Measurements from ENCODE around the gene SPSB4. TPM values are rescaled to one million over a fixed set of nuclear protein-coding genes. Genes with fewer than 3 reads are reported as not detected.

Gene SPSB4
- total and polyA plus RNA-seq, 4 donors: 0.19 to 1.9 (median 0.87) TPM

DNA sequence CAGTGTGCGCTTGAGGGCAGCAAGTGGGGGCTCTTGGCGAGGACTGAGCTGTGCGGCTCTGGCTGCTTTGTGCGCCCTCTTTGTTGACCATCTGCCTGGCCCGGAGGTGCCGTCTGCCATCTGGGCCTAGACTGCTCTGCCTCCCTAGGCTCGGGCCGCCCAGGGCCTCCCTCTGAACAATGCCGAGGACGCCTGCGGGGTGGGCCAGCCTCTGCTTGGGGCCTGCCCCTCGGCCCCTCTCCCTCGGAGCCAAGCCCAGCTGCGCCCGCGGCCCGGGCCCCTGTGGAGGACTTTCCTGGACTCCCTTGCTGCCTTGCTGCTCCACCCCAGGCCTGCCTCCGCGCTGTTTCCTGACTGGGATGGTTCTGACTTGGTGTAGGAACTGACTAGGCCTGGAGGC lies 31.9 kb upstream of the SPSB4 start:
- 96% methylated on average over 19 of the region's 19 CpGs for WGBS
- no peaks in the 10 kb centered on the region for H3K36me3 ChIP-seq (ENCODE audit: control insufficient read depth in 4 of 4, insufficient read depth in 3 of 4, low read depth in 1 of 4, low read length in 3 of 4)
- H3K9me3 ChIP-seq (ENCODE audit: control insufficient read depth in 4 of 4, low read length in 3 of 4): no peaks in the 10 kb centered on the region
- no peak overlapping the region for H3K4me3 ChIP-seq (ENCODE audit: low read depth in 1 of 3, low read length in 3 of 3)
- DNase-seq (ENCODE audit: low spot score): no peak
- no peak overlapping the region for H3K27ac ChIP-seq (ENCODE audit: low read depth in 1 of 2, low read length in 2 of 2)
- no peak overlapping the region for H3K9ac ChIP-seq (ENCODE audit: low read depth in 1 of 2, low read length in 2 of 2)
- H3K27me3 ChIP-seq (ENCODE audit: control insufficient read depth in 4 of 4, insufficient read depth in 4 of 4, low read length in 3 of 4): no peaks in the 10 kb centered on the region
- H3K4me1 ChIP-seq (ENCODE audit: control insufficient read depth in 4 of 4, insufficient read depth in 4 of 4, low read length in 3 of 4): no peaks in the 10 kb centered on the region
- TF ChIP-seq HNF4G (IDR thresholded peaks at IDR 0.05) (no peak), FOXA1 (IDR thresholded peaks at IDR 0.05) (no peak), RAD21 (IDR thresholded peaks at IDR 0.05) (no peak), TAF1 (conservative IDR thresholded peaks at IDR 0.05) (no peak), FOXA2 (IDR thresholded peaks at IDR 0.05) (no peak), JUND (IDR thresholded peaks at IDR 0.05) (no peak), GABPA (IDR thresholded peaks at IDR 0.05 in 1 of 2, conservative IDR thresholded peaks at IDR 0.05 in 1 of 2) (no peak), CTCF (IDR thresholded peaks at IDR 0.05; ENCODE audit: low read depth, low read length, missing input control) (no peak), RXRA (IDR thresholded peaks at IDR 0.05) (no peak), HNF4A (conservative IDR thresholded peaks at IDR 0.05) (no peak), NR2F2 (IDR thresholded peaks at IDR 0.05) (no peak), SP1 (IDR thresholded peaks at IDR 0.05) (no peak), YY1 (IDR thresholded peaks at IDR 0.05) (no peak)
- TF ChIP-seq, protein P1, sequence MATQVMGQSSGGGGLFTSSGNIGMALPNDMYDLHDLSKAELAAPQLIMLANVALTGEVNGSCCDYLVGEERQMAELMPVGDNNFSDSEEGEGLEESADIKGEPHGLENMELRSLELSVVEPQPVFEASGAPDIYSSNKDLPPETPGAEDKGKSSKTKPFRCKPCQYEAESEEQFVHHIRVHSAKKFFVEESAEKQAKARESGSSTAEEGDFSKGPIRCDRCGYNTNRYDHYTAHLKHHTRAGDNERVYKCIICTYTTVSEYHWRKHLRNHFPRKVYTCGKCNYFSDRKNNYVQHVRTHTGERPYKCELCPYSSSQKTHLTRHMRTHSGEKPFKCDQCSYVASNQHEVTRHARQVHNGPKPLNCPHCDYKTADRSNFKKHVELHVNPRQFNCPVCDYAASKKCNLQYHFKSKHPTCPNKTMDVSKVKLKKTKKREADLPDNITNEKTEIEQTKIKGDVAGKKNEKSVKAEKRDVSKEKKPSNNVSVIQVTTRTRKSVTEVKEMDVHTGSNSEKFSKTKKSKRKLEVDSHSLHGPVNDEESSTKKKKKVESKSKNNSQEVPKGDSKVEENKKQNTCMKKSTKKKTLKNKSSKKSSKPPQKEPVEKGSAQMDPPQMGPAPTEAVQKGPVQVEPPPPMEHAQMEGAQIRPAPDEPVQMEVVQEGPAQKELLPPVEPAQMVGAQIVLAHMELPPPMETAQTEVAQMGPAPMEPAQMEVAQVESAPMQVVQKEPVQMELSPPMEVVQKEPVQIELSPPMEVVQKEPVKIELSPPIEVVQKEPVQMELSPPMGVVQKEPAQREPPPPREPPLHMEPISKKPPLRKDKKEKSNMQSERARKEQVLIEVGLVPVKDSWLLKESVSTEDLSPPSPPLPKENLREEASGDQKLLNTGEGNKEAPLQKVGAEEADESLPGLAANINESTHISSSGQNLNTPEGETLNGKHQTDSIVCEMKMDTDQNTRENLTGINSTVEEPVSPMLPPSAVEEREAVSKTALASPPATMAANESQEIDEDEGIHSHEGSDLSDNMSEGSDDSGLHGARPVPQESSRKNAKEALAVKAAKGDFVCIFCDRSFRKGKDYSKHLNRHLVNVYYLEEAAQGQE (IDR thresholded peaks at IDR 0.05): no peak
- TF ChIP-seq, protein P2, sequence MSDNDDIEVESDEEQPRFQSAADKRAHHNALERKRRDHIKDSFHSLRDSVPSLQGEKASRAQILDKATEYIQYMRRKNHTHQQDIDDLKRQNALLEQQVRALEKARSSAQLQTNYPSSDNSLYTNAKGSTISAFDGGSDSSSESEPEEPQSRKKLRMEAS (IDR thresholded peaks at IDR 0.05): no peak
- TF ChIP-seq, protein P3, sequence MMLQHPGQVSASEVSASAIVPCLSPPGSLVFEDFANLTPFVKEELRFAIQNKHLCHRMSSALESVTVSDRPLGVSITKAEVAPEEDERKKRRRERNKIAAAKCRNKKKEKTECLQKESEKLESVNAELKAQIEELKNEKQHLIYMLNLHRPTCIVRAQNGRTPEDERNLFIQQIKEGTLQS (IDR thresholded peaks at IDR 0.05): no peak
- TF ChIP-seq, protein P4, sequence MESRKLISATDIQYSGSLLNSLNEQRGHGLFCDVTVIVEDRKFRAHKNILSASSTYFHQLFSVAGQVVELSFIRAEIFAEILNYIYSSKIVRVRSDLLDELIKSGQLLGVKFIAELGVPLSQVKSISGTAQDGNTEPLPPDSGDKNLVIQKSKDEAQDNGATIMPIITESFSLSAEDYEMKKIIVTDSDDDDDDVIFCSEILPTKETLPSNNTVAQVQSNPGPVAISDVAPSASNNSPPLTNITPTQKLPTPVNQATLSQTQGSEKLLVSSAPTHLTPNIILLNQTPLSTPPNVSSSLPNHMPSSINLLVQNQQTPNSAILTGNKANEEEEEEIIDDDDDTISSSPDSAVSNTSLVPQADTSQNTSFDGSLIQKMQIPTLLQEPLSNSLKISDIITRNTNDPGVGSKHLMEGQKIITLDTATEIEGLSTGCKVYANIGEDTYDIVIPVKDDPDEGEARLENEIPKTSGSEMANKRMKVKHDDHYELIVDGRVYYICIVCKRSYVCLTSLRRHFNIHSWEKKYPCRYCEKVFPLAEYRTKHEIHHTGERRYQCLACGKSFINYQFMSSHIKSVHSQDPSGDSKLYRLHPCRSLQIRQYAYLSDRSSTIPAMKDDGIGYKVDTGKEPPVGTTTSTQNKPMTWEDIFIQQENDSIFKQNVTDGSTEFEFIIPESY (IDR thresholded peaks at IDR 0.05): no peak

Data from liver (tissue), 9 donors.